SK-N-MC (cell line): Measurements from ENCODE around the gene ICAM4.

Source experiments
- DNase-seq: peaks from one replicate; pipeline ENCODE4 v3.0.0-alpha.2; 2011; ENCODE audit warnings: low read depth, low spot score
- H3K27ac ChIP-seq: fragments of 200-600 bp; sonication (generic); 2 replicates; pipeline ENCODE4 v1.5.1; 2016; ENCODE audit warnings: mixed run types
- H3K36me3 ChIP-seq: fragments of 200-600 bp; sonication (generic); 2 replicates; pipeline ENCODE4 v1.6.1; 2017; ENCODE audit warnings: antibody characterized with exemption, low read length, mixed read lengths; ENCODE audit not compliant: insufficient read depth
- H3K4me3 ChIP-seq: fragments of 200-600 bp; sonication (generic); 2 replicates; pipeline ENCODE4 v1.5.1; 2016
- H3K9ac ChIP-seq: fragments of 200-600 bp; sonication (generic); 2 replicates; pipeline ENCODE4 v1.8.0; 2017; ENCODE audit warnings: mixed run types, mixed read lengths; ENCODE audit not compliant: insufficient read length
- H3K9me3 ChIP-seq: fragments of 200-600 bp; sonication (generic); 2 replicates; pipeline ENCODE4 v1.6.1; 2017; ENCODE audit warnings: low read depth, mild to moderate bottlenecking, antibody characterized with exemption, low read length, moderate library complexity, mixed read lengths
- EZH2 ChIP-seq: fragments of 200-600 bp; sonication (generic); IDR thresholded peaks from one replicate; pipeline ENCODE4 v1.6.1; 2017; ENCODE audit warnings: antibody characterized with exemption
- FOXP2 ChIP-seq: optimal IDR thresholded peaks from 2 replicates; pipeline ENCODE3; 2011; ENCODE audit warnings: mild to moderate bottlenecking, moderate library complexity; ENCODE audit not compliant: insufficient read depth; ENCODE audit errors: extremely low read length, control extremely low read depth
- POLR2AphosphoS5 ChIP-seq: IDR thresholded peaks from 2 replicates; pipeline ENCODE4 v1.6.1; 2012; ENCODE audit warnings: mild to moderate bottlenecking, low read depth, low read length, borderline replicate concordance

ICAM4 gene

DNA sequence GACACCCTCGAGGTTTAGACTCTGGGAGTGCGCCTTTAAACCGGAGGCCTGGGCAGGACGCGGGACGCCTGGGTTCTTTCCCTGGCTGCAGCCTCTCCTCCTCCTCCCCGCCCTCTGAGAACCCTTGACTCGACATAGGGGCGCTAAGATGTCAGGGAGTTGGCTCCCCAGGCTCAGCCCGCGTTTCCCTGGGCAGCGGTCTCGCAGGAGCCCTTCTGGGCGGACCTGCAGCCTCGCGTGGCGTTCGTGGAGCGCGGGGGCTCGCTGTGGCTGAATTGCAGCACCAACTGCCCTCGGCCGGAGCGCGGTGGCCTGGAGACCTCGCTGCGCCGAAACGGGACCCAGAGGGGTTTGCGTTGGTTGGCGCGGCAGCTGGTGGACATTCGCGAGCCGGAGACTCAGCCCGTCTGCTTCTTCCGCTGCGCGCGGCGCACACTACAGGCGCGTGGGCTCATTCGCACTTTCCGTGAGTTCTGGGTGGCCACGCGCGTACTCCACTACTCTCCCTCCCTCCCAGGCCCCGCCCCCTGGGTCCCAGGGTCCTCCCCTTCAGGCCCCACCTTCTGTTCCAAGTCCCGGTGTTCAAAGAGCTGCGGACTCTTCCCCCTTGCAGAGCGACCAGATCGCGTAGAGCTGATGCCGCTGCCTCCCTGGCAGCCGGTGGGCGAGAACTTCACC is 4.3 kb downstream of the ICAM4 start:
- Histone ChIP-seq H3K9ac (peak overlapping the region; percentile 46), H3K27ac (no peak overlapping the region), H3K9me3 (no peaks in the 10 kb centered on the region), H3K4me3 (peak overlapping the region; percentile 84), H3K36me3 (peaks cover 8% of the 10 kb centered on the region; the same call in 1 of the 2 replicates)
- TF ChIP-seq POLR2AphosphoS5 (peak; percentile 25; the same call in 1 of the 2 replicates), FOXP2 (no peak)
- DNase-seq, result no peak

DNA sequence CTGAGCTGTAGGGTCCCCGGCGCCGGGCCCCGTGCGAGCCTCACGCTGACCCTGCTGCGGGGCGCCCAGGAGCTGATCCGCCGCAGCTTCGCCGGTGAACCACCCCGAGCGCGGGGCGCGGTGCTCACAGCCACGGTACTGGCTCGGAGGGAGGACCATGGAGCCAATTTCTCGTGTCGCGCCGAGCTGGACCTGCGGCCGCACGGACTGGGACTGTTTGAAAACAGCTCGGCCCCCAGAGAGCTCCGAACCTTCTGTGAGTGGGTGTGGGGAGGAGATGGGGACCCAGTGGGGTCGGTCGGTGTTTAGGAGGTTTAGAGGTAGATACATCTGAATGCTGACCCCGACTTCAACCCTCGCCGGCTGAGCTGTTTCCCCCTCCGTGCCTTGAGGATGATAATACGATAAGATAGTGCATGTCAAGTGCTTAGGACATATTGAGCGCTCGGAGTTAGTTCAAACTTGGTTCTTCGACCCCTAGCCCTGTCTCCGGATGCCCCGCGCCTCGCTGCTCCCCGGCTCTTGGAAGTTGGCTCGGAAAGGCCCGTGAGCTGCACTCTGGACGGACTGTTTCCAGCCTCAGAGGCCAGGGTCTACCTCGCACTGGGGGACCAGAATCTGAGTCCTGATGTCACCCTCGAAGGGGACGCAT is 4.9 kb downstream of the ICAM4 start:
- H3K27ac ChIP-seq, result no peak overlapping the region
- TF ChIP-seq POLR2AphosphoS5 (no peak), FOXP2 (no peak)
- no peaks in the 10 kb centered on the region for H3K9me3 ChIP-seq
- peaks cover 8% of the 10 kb centered on the region; the same call in 1 of the 2 replicates for H3K36me3 ChIP-seq
- DNase-seq, result no peak
- peak overlapping the region; percentile 28 for H3K9ac ChIP-seq
- peak overlapping the region; percentile 84 for H3K4me3 ChIP-seq

DNA sequence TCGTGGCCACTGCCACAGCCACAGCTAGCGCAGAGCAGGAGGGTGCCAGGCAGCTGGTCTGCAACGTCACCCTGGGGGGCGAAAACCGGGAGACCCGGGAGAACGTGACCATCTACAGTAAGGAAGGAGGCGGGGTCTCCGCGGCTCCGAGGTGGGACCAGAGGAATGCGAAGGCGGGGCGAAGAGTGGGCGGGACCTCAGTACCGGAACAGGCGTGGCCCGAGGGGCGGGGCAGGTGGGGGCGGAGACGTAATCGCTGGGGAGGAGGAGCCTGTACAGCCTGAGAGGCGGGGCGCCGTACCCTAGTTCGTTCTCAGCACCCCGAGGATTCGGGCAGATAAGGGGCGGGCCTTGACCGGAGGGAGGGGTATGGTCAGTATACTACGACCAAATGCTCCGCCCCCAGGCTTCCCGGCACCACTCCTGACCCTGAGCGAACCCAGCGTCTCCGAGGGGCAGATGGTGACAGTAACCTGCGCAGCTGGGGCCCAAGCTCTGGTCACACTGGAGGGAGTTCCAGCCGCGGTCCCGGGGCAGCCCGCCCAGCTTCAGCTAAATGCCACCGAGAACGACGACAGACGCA is 5.5 kb downstream of the ICAM4 start:
- Histone ChIP-seq H3K36me3 (peaks cover 8% of the 10 kb centered on the region; the same call in 1 of the 2 replicates), H3K27ac (no peak overlapping the region), H3K9me3 (no peaks in the 10 kb centered on the region), H3K4me3 (peak overlapping the region; percentile 84), H3K9ac (no peak overlapping the region)
- no peak for DNase-seq
- TF ChIP-seq POLR2AphosphoS5 (no peak), EZH2 (no peak), FOXP2 (no peak)

DNA sequence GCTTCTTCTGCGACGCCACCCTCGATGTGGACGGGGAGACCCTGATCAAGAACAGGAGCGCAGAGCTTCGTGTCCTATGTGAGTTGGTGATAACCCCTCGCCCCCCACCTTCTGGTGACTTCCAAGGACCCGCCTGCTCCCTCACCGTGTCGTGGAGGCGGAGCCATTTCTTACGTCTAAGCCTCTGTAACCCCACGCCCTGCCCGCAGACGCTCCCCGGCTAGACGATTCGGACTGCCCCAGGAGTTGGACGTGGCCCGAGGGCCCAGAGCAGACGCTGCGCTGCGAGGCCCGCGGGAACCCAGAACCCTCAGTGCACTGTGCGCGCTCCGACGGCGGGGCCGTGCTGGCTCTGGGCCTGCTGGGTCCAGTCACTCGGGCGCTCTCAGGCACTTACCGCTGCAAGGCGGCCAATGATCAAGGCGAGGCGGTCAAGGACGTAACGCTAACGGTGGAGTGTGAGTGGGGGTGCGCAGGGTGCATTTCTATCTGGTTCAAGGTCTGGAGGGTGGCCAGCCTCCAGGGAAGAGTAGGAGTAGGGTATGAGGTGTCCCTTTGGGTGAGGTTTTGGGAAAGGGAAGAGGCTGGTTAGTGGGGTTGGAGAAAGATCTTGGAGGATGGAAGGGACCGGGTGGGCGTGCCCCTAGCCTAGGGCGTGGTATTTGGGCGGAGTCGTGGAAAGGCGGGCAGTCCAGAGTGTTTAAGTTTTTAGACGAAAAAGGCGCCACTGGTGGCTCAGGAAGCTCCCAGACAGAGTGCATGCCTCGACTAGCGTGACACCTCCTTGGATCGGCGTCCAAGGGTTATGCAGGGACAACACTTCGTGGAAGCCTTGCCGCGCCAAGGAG is 6.3 kb downstream of the ICAM4 start:
- Histone ChIP-seq H3K36me3 (peaks cover 8% of the 10 kb centered on the region; the same call in 1 of the 2 replicates), H3K4me3 (no peak overlapping the region; the same call in 1 of the 2 replicates), H3K9ac (no peak overlapping the region)

DNA sequence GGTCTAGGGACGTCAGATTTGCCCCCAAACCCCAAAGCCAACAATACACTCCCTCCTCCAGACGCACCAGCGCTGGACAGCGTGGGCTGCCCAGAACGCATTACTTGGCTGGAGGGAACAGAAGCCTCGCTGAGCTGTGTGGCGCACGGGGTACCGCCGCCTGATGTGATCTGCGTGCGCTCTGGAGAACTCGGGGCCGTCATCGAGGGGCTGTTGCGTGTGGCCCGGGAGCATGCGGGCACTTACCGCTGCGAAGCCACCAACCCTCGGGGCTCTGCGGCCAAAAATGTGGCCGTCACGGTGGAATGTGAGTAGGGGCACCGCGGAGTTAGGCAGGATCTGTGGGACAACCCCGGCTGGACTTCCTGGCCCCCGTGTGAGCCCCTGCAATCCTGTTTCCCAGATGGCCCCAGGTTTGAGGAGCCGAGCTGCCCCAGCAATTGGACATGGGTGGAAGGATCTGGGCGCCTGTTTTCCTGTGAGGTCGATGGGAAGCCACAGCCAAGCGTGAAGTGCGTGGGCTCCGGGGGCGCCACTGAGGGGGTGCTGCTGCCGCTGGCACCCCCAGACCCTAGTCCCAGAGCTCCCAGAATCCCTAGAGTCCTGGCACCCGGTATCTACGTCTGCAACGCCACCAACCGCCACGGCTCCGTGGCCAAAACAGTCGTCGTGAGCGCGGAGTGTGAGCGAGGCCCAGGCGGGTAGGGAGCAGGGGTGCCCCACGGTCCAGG is 7.0 kb downstream of the ICAM4 start:
- no peaks in the 10 kb centered on the region for H3K9me3 ChIP-seq
- no peak overlapping the region for H3K9ac ChIP-seq
- no peak overlapping the region for H3K27ac ChIP-seq
- H3K36me3 ChIP-seq, result peaks cover 8% of the 10 kb centered on the region; the same call in 1 of the 2 replicates
- TF ChIP-seq EZH2, result no peak
- no peak for TF ChIP-seq POLR2AphosphoS5
- TF ChIP-seq FOXP2, result no peak
- DNase-seq, result no peak
- H3K4me3 ChIP-seq, result no peak overlapping the region

More for the DNA sequence above, 6.3 kb downstream of the ICAM4 start:
- no peaks in the 10 kb centered on the region for H3K9me3 ChIP-seq
- no peak for DNase-seq
- H3K27ac ChIP-seq, result no peak overlapping the region
- TF ChIP-seq POLR2AphosphoS5 (no peak), EZH2 (no peak), FOXP2 (no peak)

DNA sequence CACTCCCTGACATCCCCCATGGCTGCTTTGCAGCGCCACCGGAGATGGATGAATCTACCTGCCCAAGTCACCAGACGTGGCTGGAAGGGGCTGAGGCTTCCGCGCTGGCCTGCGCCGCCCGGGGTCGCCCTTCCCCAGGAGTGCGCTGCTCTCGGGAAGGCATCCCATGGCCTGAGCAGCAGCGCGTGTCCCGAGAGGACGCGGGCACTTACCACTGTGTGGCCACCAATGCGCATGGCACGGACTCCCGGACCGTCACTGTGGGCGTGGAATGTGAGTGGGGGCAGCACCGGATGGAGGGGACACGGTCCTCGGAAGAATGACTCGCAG is 7.6 kb downstream of the ICAM4 start:
- TF ChIP-seq FOXP2, result no peak
- no peak for TF ChIP-seq POLR2AphosphoS5
- TF ChIP-seq EZH2, result no peak
- no peak for DNase-seq
- no peaks in the 10 kb centered on the region for H3K9me3 ChIP-seq
- no peak overlapping the region for H3K9ac ChIP-seq
- H3K4me3 ChIP-seq, result no peak overlapping the region
- peaks cover 8% of the 10 kb centered on the region; the same call in 1 of the 2 replicates for H3K36me3 ChIP-seq
- no peak overlapping the region for H3K27ac ChIP-seq

DNA sequence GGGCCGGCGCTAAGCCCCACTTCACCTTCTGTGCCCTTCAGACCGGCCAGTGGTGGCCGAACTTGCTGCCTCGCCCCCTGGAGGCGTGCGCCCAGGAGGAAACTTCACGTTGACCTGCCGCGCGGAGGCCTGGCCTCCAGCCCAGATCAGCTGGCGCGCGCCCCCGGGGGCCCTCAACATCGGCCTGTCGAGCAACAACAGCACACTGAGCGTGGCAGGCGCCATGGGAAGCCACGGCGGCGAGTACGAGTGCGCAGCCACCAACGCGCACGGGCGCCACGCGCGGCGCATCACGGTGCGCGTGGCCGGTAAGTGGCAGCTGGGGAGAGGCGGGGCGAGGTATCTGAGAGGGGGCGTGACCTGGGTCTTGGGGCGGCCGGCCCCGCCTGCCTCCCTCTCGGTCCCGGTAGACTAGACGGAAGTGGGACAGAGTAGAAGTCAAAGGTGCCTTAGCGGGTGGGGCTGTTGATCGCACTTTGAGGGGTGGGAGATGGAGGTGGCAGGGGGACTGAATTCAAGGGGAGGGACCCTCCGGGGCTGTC is 8.6 kb downstream of the ICAM4 start:
- no peak overlapping the region for H3K4me3 ChIP-seq
- peaks cover 8% of the 10 kb centered on the region; the same call in 1 of the 2 replicates for H3K36me3 ChIP-seq
- no peak for TF ChIP-seq POLR2AphosphoS5
- TF ChIP-seq EZH2, result no peak
- TF ChIP-seq FOXP2, result no peak
- H3K9me3 ChIP-seq, result no peaks in the 10 kb centered on the region
- DNase-seq, result no peak
- no peak overlapping the region for H3K27ac ChIP-seq
- H3K9ac ChIP-seq, result no peak overlapping the region
